GM23338 (cell line): ENCODE results near the gene FKBP5. TPM values are rescaled to one million over a fixed set of nuclear protein-coding genes. Genes with fewer than 3 reads are reported as not detected.

Experiments used
- ATAC-seq: fragments of 200-7000 bp; cut with Tn5 transposase; 3 replicates; pipeline ENCODE4 v1.9.1; 2020
- DNase-seq: peaks from one replicate; pipeline ENCODE4 v3.0.0-alpha.2; 2015; ENCODE audit warnings: low spot score
- H2AFZ ChIP-seq: fragments of 200-600 bp; sonication (generic); 2 replicates; pipeline ENCODE4 v1.8.0; 2016; ENCODE audit warnings: antibody characterized with exemption, mild to moderate bottlenecking, moderate library complexity
- H3F3A ChIP-seq: fragments of 200-600 bp; sonication (generic); replicated peaks from 2 replicates; pipeline ENCODE4 v1.8.0; 2017; ENCODE audit warnings: antibody characterized with exemption, mixed run types, low read depth
- H3K27ac ChIP-seq: fragments of 200-600 bp; sonication (generic); 2 replicates; pipeline ENCODE4 v1.6.1; 2016; ENCODE audit warnings: low read depth
- H3K27me3 ChIP-seq: fragments of 200-600 bp; sonication (generic); 2 replicates; pipeline ENCODE4 v1.8.0; 2016; ENCODE audit warnings: mild to moderate bottlenecking, mixed run types, moderate library complexity; ENCODE audit not compliant: insufficient read depth
- H3K36me3 ChIP-seq: fragments of 200-600 bp; sonication (generic); 2 replicates; pipeline ENCODE4 v1.8.0; 2016; ENCODE audit warnings: mild to moderate bottlenecking; ENCODE audit not compliant: insufficient read depth
- H3K4me1 ChIP-seq: fragments of 200-600 bp; sonication (generic); 2 replicates; pipeline ENCODE4 v1.8.0; 2016; ENCODE audit warnings: mild to moderate bottlenecking, moderate library complexity; ENCODE audit not compliant: insufficient read depth
- H3K4me2 ChIP-seq: fragments of 200-600 bp; sonication (generic); 2 replicates; pipeline ENCODE4 v1.7.1; 2017; ENCODE audit warnings: mixed run types
- H3K4me3 ChIP-seq: fragments of 200-600 bp; sonication (generic); 2 replicates; pipeline ENCODE4 v1.6.1; 2016; ENCODE audit warnings: mixed run types
- H3K79me2 ChIP-seq: fragments of 200-600 bp; sonication (generic); replicated peaks from 2 replicates; pipeline ENCODE4 v1.8.0; 2017; ENCODE audit warnings: mild to moderate bottlenecking; ENCODE audit not compliant: insufficient read depth
- H3K9me2 ChIP-seq: fragments of 200-600 bp; sonication (generic); 2 replicates; pipeline ENCODE4 v1.8.0; 2017; ENCODE audit not compliant: insufficient read depth
- H4K20me1 ChIP-seq: fragments of 200-600 bp; sonication (generic); replicated peaks from 2 replicates; pipeline ENCODE4 v1.8.0; 2017; ENCODE audit warnings: mild to moderate bottlenecking; ENCODE audit not compliant: insufficient read depth
- H3K27ac Mint-ChIP-seq: 2 replicates; pipeline ENCODE4 v1.8.0; 2020; ENCODE audit warnings: inconsistent platforms, mild to moderate bottlenecking, moderate library complexity, mixed read lengths
- H3K27me3 Mint-ChIP-seq: 3 replicates; pipeline ENCODE4 v1.8.0; 2022; ENCODE audit warnings: low read depth, mild to moderate bottlenecking, moderate library complexity, mixed read lengths, inconsistent platforms; ENCODE audit not compliant: insufficient read depth, poor library complexity
- H3K36me3 Mint-ChIP-seq: 3 replicates; pipeline ENCODE4 v1.8.0; 2021; ENCODE audit warnings: low read depth, mild to moderate bottlenecking, inconsistent platforms, moderate library complexity, mixed read lengths
- H3K4me1 Mint-ChIP-seq: 3 replicates; pipeline ENCODE4 v1.8.0; 2020; ENCODE audit warnings: mild to moderate bottlenecking, inconsistent platforms, mixed read lengths
- H3K4me3 Mint-ChIP-seq: 3 replicates; pipeline ENCODE4 v1.8.0; 2021; ENCODE audit warnings: moderate library complexity, mild to moderate bottlenecking, inconsistent platforms, mixed read lengths
- H3K9me3 Mint-ChIP-seq: 3 replicates; pipeline ENCODE4 v1.8.0; 2020; ENCODE audit warnings: moderate library complexity, mild to moderate bottlenecking, inconsistent platforms, mixed read lengths
- CTCF ChIP-seq, 2 experiments: fragments of 200-600 bp in 1 of 2; sonication (generic) in 1 of 2; conservative IDR thresholded peaks; 2 replicates each; pipeline versions ENCODE4 v1.5.1 to v1.6.1; 2016 to 2017; ENCODE audit warnings: antibody characterized with exemption in 2 of 2, low read depth in 2 of 2, mild to moderate bottlenecking in 2 of 2, moderate library complexity in 1 of 2
- REST ChIP-seq: IDR thresholded peaks from one replicate; pipeline ENCODE4 v1.6.1; 2018; ENCODE audit warnings: antibody characterized with exemption; ENCODE audit not compliant: unreplicated experiment
- ZNF462 ChIP-seq: fragments of 250-450 bp; sonication (Bioruptor Pico); IDR thresholded peaks from 2 replicates; pipeline ENCODE4 v1.5.0; 2020; ENCODE audit warnings: mild to moderate bottlenecking, moderate library complexity
- polyA plus RNA-seq: library from polyadenylated mRNA; unstranded; fragments of >200 nt; fragmentation: Nextera tagmentation; extraction: Ambion mirVana; gene quantifications from 2 replicates; pipeline ENCODE4 v1.2.1, GENCODE V29; 2016
- total RNA-seq: library from RNA; depleted of rRNA; stranded (reverse); fragments of >200 nt; shearing (Covaris generic); gene quantifications from 2 replicates; pipeline ENCODE4 v1.2.3, GENCODE V29; 2014

FKBP5 gene
- total and polyA plus RNA-seq, 2 experiments from 2014 or later = 19.8 to 28.6 TPM

- TF ChIP-seq ZNF462 (CRISPR knock-in tag) (no peak), CTCF (conservative IDR thresholded peaks at IDR 0.05; ENCODE audit: low read depth in 2 of 2) (no peak)
Measured at GRCh38 chr6:35663447-35664235, 25.1 kb downstream of the FKBP5 start (continued).

- ATAC-seq (peak; percentile 56), DNase-seq (no peak)
- Histone ChIP-seq H3K27ac (no peak overlapping the region), H4K20me1 (0 out of 2 replicates have a peak, but pooled peaks cover 6% of the 10 kb centered on the region), H3K4me1 (peaks cover 17% of the 10 kb centered on the region), H2AFZ (no peak overlapping the region), H3K27me3 (no peaks in the 10 kb centered on the region), H3K36me3 (no peaks in the 10 kb centered on the region), H3K9me2 (no peaks in the 10 kb centered on the region), H3K79me2 (peaks cover 22% of the 10 kb centered on the region; the same call in 1 of the 2 replicates), H3F3A (no peaks in the 10 kb centered on the region), H3K4me3 (no peak overlapping the region), H3K4me2 (no peak overlapping the region)
- Mint-ChIP-seq H3K9me3 (no peaks in the 10 kb centered on the region), H3K4me1 (no peaks in the 10 kb centered on the region; the same call in 2 of the 3 replicates), H3K4me3 (no peak overlapping the region), H3K27ac (no peak overlapping the region), H3K36me3 (no peaks in the 10 kb centered on the region), H3K27me3 (peaks cover under 1% of the 10 kb centered on the region)
- TF ChIP-seq CTCF (conservative IDR thresholded peaks at IDR 0.05; ENCODE audit: low read depth in 2 of 2) (no peak), REST (no peak)
Measured at GRCh38 chr6:35662999-35663398, 25.7 kb downstream of the FKBP5 start.
